ENCODE measurements around the gene RPS6KB1.

RPS6KB1 gene

GRCh38 chr17:59892251-59892923 lies 534 bp upstream of the RPS6KB1 start:
- TF ChIP-seq CTCF (IDR thresholded peaks at IDR 0.05; ENCODE audit: extremely low read depth, insufficient read depth, missing control alignments): no peak
- in situ Hi-C loops (cut with MboI; ENCODE audit: low pct_unique_long_range_greater_than_20kb, low sequenced_read_pairs, unreplicated experiment): no loop called here
- DNase-seq (ENCODE audit: low spot score): no peak

GRCh38 chr17:59893676-59894100 lies 767 bp downstream of the RPS6KB1 start:
- in situ Hi-C loops (cut with MboI; ENCODE audit: low pct_unique_long_range_greater_than_20kb, low sequenced_read_pairs, unreplicated experiment): no loop called here
- no peak for TF ChIP-seq CTCF (IDR thresholded peaks at IDR 0.05; ENCODE audit: extremely low read depth, insufficient read depth, missing control alignments)
- peak; percentile 31 for DNase-seq (ENCODE audit: low spot score)

- TF ChIP-seq CTCF (IDR thresholded peaks at IDR 0.05; ENCODE audit: extremely low read depth, insufficient read depth, missing control alignments): no peak
- no peak for DNase-seq (ENCODE audit: low spot score)
- in situ Hi-C loops (cut with MboI; ENCODE audit: low pct_unique_long_range_greater_than_20kb, low sequenced_read_pairs, unreplicated experiment): no loop called here
Measured at GRCh38 chr17:59897090-59897489, 4.2 kb downstream of the RPS6KB1 start.

- no peak for TF ChIP-seq CTCF (IDR thresholded peaks at IDR 0.05; ENCODE audit: extremely low read depth, insufficient read depth, missing control alignments)
- DNase-seq (ENCODE audit: low spot score): no peak
- in situ Hi-C loops (cut with MboI; ENCODE audit: low pct_unique_long_range_greater_than_20kb, low sequenced_read_pairs, unreplicated experiment): no loop called here
Measured at GRCh38 chr17:59899099-59899498, 6.2 kb downstream of the RPS6KB1 start.

GRCh38 chr17:59901604-59902003 lies 8.7 kb downstream of the RPS6KB1 start:
- in situ Hi-C loops (cut with MboI; ENCODE audit: low pct_unique_long_range_greater_than_20kb, low sequenced_read_pairs, unreplicated experiment): no loop called here
- no peak for TF ChIP-seq CTCF (IDR thresholded peaks at IDR 0.05; ENCODE audit: extremely low read depth, insufficient read depth, missing control alignments)
- no peak for DNase-seq (ENCODE audit: low spot score)

- DNase-seq (ENCODE audit: low spot score): no peak
- no peak for TF ChIP-seq CTCF (IDR thresholded peaks at IDR 0.05; ENCODE audit: extremely low read depth, insufficient read depth, missing control alignments)
- in situ Hi-C loops (cut with MboI; ENCODE audit: low pct_unique_long_range_greater_than_20kb, low sequenced_read_pairs, unreplicated experiment): no loop called here
Measured at GRCh38 chr17:59903455-59903854, 10.5 kb downstream of the RPS6KB1 start.
